Fibroblast of lung (primary cell): ENCODE measurements around the gene MRPL48.

ENCODE experiments used
- EZH2 ChIP-seq: IDR thresholded peaks from 2 replicates; pipeline ENCODE4 v1.5.1; 2012; ENCODE audit warnings: low read length, control low read depth, mild to moderate bottlenecking; ENCODE audit errors: missing control alignments
- TF ChIP-seq, protein P1 (sequence below), 2 donors: IDR thresholded peaks in 1 of 2; conservative IDR thresholded peaks in 1 of 2; 1 replicate in 1 of 2; 2 replicates in 1 of 2; pipeline ENCODE4 v1.5.1; 2011 to 2012; ENCODE audit warnings: low read length in 2 of 2, control low read depth in 1 of 2, inconsistent platforms in 1 of 2, low read depth in 1 of 2, mild to moderate bottlenecking in 1 of 2

- TF ChIP-seq, protein P1, sequence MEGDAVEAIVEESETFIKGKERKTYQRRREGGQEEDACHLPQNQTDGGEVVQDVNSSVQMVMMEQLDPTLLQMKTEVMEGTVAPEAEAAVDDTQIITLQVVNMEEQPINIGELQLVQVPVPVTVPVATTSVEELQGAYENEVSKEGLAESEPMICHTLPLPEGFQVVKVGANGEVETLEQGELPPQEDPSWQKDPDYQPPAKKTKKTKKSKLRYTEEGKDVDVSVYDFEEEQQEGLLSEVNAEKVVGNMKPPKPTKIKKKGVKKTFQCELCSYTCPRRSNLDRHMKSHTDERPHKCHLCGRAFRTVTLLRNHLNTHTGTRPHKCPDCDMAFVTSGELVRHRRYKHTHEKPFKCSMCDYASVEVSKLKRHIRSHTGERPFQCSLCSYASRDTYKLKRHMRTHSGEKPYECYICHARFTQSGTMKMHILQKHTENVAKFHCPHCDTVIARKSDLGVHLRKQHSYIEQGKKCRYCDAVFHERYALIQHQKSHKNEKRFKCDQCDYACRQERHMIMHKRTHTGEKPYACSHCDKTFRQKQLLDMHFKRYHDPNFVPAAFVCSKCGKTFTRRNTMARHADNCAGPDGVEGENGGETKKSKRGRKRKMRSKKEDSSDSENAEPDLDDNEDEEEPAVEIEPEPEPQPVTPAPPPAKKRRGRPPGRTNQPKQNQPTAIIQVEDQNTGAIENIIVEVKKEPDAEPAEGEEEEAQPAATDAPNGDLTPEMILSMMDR (conservative IDR thresholded peaks at IDR 0.05 in 1 of 2, IDR thresholded peaks at IDR 0.05 in 1 of 2; ENCODE audit: low read depth in 1 of 2, low read length in 2 of 2): no peak
- no peak for TF ChIP-seq EZH2
These were observed 38.6 kb upstream of the MRPL48 start for GRCh38 chr11:73749118-73749517.
